ENCODE data around the gene RPS6KA1.

The RPS6KA1 gene

GRCh38 chr1:26556111-26556510 is 26.6 kb downstream of the RPS6KA1 start:
- Histone ChIP-seq H3K27ac (ENCODE audit: low read length) (no peak overlapping the region), H4K20me1 (ENCODE audit: insufficient read depth, low read length) (no peaks in the 10 kb centered on the region), H3K36me3 (replicated peaks; ENCODE audit: insufficient read depth, low read length) (0 out of 2 replicates have a peak, but pooled peaks cover under 1% of the 10 kb centered on the region), H3K79me2 (ENCODE audit: low read length) (no peaks in the 10 kb centered on the region), H3K9me3 (replicated peaks; ENCODE audit: insufficient read depth, low read length) (no peaks in the 10 kb centered on the region), H3K4me3 (ENCODE audit: low read length) (no peak overlapping the region), H3K27me3 (replicated peaks; ENCODE audit: insufficient read depth, low read length) (no peaks in the 10 kb centered on the region), H3F3A (ENCODE audit: insufficient read depth, low read length) (no peaks in the 10 kb centered on the region), H3K4me1 (ENCODE audit: low read length) (no peaks in the 10 kb centered on the region), H3K9me2 (replicated peaks; ENCODE audit: insufficient read depth, low read length) (no peaks in the 10 kb centered on the region), H2AFZ (ENCODE audit: low read length) (no peak overlapping the region), H3K4me2 (ENCODE audit: low read depth, low read length) (no peak overlapping the region), H3K9ac (ENCODE audit: low read length) (no peak overlapping the region)
- DNase-seq: no peak
- TF ChIP-seq EZH2phosphoT487 (IDR thresholded peaks at IDR 0.05; ENCODE audit: low read length) (no peak), CTCF (IDR thresholded peaks at IDR 0.05; ENCODE audit: low read length) (no peak), EZH2 (optimal IDR thresholded peaks at IDR 0.05; ENCODE audit: low read depth, low read length) (no peak)

GRCh38 chr1:26557008-26557407 is 27.4 kb downstream of the RPS6KA1 start:
- Histone ChIP-seq H2AFZ (ENCODE audit: low read length) (no peak overlapping the region), H3K4me2 (ENCODE audit: low read depth, low read length) (no peak overlapping the region), H3K9ac (ENCODE audit: low read length) (no peak overlapping the region), H3K4me3 (ENCODE audit: low read length) (no peak overlapping the region), H3K27me3 (replicated peaks; ENCODE audit: insufficient read depth, low read length) (no peaks in the 10 kb centered on the region), H3K27ac (ENCODE audit: low read length) (no peak overlapping the region), H3K9me3 (replicated peaks; ENCODE audit: insufficient read depth, low read length) (no peaks in the 10 kb centered on the region), H3F3A (ENCODE audit: insufficient read depth, low read length) (no peaks in the 10 kb centered on the region), H3K36me3 (replicated peaks; ENCODE audit: insufficient read depth, low read length) (0 out of 2 replicates have a peak, but pooled peaks cover 3% of the 10 kb centered on the region), H3K9me2 (replicated peaks; ENCODE audit: insufficient read depth, low read length) (no peaks in the 10 kb centered on the region), H4K20me1 (ENCODE audit: insufficient read depth, low read length) (no peaks in the 10 kb centered on the region), H3K4me1 (ENCODE audit: low read length) (no peaks in the 10 kb centered on the region), H3K79me2 (ENCODE audit: low read length) (no peaks in the 10 kb centered on the region)
- DNase-seq: no peak
- no peak for TF ChIP-seq EZH2phosphoT487 (IDR thresholded peaks at IDR 0.05; ENCODE audit: low read length)
- no peak for TF ChIP-seq EZH2 (optimal IDR thresholded peaks at IDR 0.05; ENCODE audit: low read depth, low read length)
- no peak for TF ChIP-seq CTCF (IDR thresholded peaks at IDR 0.05; ENCODE audit: low read length)

GRCh38 chr1:26558685-26559048 is 29.1 kb downstream of the RPS6KA1 start:
- H3K36me3 ChIP-seq (replicated peaks; ENCODE audit: insufficient read depth, low read length): 0 out of 2 replicates have a peak, but pooled peaks cover 3% of the 10 kb centered on the region
- no peaks in the 10 kb centered on the region for H3K79me2 ChIP-seq (ENCODE audit: low read length)
- no peak overlapping the region for H3K4me3 ChIP-seq (ENCODE audit: low read length)
- H4K20me1 ChIP-seq (ENCODE audit: insufficient read depth, low read length): no peaks in the 10 kb centered on the region
- H3K9me2 ChIP-seq (replicated peaks; ENCODE audit: insufficient read depth, low read length): no peaks in the 10 kb centered on the region
- no peaks in the 10 kb centered on the region for H3K27me3 ChIP-seq (replicated peaks; ENCODE audit: insufficient read depth, low read length)
- no peak for TF ChIP-seq CTCF (IDR thresholded peaks at IDR 0.05; ENCODE audit: low read length)
- TF ChIP-seq EZH2phosphoT487 (IDR thresholded peaks at IDR 0.05; ENCODE audit: low read length): no peak
- TF ChIP-seq EZH2 (optimal IDR thresholded peaks at IDR 0.05; ENCODE audit: low read depth, low read length): no peak
- H3K9me3 ChIP-seq (replicated peaks; ENCODE audit: insufficient read depth, low read length): no peaks in the 10 kb centered on the region
- no peaks in the 10 kb centered on the region for H3F3A ChIP-seq (ENCODE audit: insufficient read depth, low read length)
- H3K27ac ChIP-seq (ENCODE audit: low read length): no peak overlapping the region
- H2AFZ ChIP-seq (ENCODE audit: low read length): no peak overlapping the region
- H3K4me2 ChIP-seq (ENCODE audit: low read depth, low read length): no peak overlapping the region
- DNase-seq: no peak
- no peaks in the 10 kb centered on the region for H3K4me1 ChIP-seq (ENCODE audit: low read length)
- no peak overlapping the region for H3K9ac ChIP-seq (ENCODE audit: low read length)

Data from MM.1S (cell line).